Epithelial cell of esophagus (primary cell): ENCODE measurements around the gene TCF7L2.

ENCODE experiments used
- DNase-seq: peaks from one replicate; pipeline ENCODE4 v3.0.0; 2010; ENCODE audit warnings: low read depth
- H3K4me3 ChIP-seq: 2 replicates; pipeline ENCODE4 v1.5.1; 2011; ENCODE audit warnings: mild to moderate bottlenecking, low read length, control low read depth
- TF ChIP-seq, protein P1 (sequence below): IDR thresholded peaks from 2 replicates; pipeline ENCODE4 v1.5.1; 2011; ENCODE audit warnings: low read depth, mild to moderate bottlenecking, low read length, control low read depth, inconsistent platforms; ENCODE audit not compliant: insufficient read depth; ENCODE audit errors: missing control alignments

TCF7L2 gene

DNA sequence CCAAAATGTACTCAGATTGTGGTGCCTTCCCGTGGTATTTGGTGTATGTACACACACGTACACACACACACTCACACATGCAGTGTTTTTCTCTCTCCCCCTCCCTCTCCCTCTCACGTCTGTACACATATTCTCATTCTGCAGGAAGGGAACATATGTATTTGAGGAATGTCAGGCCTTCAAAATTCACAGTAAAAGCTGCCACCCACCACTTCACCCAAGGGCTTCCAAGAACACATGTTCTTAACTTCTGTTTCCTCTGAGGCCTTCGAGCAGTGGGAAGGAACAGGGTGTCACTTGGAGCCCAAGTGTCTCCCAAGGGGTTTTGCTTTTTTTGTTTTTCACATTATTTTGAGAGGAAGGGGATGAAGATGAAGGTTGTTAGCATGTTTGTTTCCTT lies 198.9 kb downstream of the TCF7L2 start:
- no peak overlapping the region for H3K4me3 ChIP-seq
- TF ChIP-seq, protein P1, sequence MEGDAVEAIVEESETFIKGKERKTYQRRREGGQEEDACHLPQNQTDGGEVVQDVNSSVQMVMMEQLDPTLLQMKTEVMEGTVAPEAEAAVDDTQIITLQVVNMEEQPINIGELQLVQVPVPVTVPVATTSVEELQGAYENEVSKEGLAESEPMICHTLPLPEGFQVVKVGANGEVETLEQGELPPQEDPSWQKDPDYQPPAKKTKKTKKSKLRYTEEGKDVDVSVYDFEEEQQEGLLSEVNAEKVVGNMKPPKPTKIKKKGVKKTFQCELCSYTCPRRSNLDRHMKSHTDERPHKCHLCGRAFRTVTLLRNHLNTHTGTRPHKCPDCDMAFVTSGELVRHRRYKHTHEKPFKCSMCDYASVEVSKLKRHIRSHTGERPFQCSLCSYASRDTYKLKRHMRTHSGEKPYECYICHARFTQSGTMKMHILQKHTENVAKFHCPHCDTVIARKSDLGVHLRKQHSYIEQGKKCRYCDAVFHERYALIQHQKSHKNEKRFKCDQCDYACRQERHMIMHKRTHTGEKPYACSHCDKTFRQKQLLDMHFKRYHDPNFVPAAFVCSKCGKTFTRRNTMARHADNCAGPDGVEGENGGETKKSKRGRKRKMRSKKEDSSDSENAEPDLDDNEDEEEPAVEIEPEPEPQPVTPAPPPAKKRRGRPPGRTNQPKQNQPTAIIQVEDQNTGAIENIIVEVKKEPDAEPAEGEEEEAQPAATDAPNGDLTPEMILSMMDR = no peak
- DNase-seq = no peak

DNA sequence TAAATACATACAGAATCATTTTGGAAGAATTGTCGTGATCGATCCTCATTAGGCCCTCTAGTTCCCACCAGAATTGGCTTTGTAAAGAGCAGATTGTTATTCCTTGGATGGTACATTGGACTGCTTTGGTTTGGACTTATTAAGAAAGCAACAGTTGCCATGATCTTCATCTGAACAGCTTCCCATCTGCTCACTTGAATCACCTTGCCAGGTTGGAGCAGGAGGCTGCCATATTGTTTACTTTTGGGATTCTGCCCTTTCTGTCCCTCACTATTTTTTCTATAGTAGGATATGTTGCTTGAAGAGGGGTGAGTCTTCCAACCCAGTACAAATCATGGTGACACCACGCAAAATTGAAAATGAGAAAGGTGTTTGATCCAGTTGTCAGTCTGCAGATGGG lies 199.6 kb downstream of the TCF7L2 start:
- TF ChIP-seq, protein P1 = no peak
- no peak for DNase-seq
- H3K4me3 ChIP-seq = no peak overlapping the region

DNA sequence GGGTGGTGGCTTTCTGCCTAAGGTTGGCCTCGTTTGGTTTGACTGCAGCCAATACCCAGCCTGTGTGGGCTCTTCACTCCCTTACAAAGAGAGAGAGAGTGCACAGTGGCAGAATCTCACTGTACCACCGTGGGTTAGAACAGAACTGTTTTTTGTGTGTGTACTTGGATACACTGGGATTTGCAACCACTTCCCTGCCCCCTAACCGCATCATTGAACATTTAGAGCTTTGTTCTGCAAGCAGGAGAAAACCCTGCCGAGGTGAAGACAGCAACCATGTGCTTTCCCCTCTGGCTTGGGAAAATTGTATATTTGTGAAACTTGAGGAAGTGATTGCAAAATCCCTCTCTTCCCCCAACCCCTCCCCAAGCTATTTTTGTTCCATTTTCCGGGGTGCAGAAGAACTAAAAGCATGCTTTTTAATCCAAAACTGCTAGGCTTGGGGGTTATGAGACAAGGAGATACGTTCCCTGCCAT lies 201.2 kb downstream of the TCF7L2 start:
- H3K4me3 ChIP-seq = no peak overlapping the region
- DNase-seq = no peak
- TF ChIP-seq, protein P1 = no peak

DNA sequence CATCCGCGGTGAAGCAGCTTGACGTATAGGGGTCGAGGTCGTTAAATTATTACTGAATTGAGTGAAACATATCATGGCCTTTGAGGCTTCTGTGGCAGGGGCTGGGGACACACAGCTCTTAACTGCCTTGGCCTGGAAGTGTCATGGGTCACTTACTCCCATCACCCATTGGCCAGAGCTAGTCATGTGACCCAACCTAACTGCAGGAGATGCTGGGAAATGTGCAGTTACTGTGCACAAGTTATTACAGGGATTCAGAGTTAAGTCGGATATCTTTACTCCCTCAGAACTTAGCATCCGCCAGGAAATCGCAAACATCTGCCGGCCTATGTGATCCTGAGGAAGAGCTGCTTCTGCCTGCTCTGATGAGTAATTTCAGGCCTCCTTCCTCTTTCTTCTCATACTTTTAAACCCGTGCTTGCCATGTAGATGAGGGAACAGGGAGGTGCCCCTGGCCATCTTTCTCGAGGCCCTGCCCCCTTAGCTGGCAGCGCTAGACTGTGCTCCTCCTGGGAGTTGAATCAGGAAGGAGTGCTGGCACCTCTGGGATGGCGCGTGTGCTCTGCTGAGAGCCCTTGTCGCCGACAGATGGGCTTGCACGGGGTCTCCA lies 203.6 kb downstream of the TCF7L2 start:
- TF ChIP-seq, protein P1 = no peak
- no peak for DNase-seq
- H3K4me3 ChIP-seq = no peak overlapping the region

DNA sequence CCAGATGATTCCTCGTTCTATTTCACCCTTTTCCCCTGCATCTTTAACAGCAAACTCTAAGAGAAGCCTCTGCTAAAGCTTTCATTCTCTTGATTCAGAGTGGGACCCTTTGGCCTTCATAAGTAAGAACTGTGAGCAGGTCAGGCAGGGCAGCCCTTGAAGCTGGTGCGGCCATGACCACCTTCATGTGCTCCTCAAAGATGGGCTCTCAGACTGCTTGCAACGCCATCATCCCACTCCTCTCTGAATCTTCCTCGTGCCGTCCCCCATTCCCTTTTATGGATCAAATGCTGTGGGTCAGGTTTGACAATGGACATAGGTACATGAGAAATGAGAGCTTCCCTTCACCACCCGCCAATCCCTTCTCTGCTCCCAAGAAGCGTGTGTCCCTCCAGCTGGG lies 207.4 kb downstream of the TCF7L2 start:
- TF ChIP-seq, protein P1 = no peak
- H3K4me3 ChIP-seq = no peak overlapping the region
- no peak for DNase-seq

DNA sequence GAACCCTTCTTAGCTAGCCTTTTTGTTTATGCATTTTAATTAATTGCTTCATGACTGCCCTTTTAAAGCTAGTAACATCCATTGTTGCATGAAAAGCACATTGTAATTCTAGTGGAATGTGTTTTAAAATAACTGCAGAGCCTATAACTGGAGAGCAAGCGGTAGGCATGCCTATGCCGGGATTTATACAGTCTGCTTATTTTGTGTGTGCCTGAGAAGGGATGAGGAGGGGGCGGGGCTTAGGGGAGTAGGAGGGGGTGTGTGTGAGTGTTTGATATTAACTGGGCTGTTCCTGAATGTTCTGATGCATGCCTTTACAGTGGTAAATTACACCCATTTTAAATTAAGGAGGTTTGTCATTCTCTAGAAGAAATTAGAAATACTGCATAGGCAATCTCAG lies 208.1 kb downstream of the TCF7L2 start:
- DNase-seq = no peak
- H3K4me3 ChIP-seq = no peak overlapping the region
- TF ChIP-seq, protein P1 = no peak

DNA sequence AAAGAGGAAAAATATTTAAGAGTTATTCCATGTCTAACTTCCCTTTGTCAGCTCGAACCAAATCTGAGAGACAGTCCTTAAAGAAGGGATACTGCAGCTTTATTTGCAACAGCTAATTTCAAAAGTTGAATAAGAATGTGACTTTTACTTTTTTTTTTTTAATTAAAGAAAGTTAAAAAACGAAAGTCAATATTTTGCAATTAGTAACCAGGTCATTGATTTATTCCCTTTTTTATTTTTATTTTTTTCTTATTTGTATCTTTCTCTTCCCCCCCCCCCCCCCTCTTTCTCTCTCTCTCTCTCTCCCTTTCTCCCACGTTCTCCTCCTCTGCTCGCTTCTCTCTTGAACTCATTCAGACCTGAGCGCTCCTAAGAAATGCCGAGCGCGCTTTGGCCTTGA lies 209.5 kb downstream of the TCF7L2 start:
- TF ChIP-seq, protein P1 = no peak
- no peak for DNase-seq
- H3K4me3 ChIP-seq = no peak overlapping the region
